ENCODE measurements around the gene RHOBTB1.

GRCh38 chr10:60865198-60865783 is 78.7 kb downstream of the RHOBTB1 start:
- TF ChIP-seq CTCF (IDR thresholded peaks at IDR 0.05) (no peak), POLR2A (IDR thresholded peaks at IDR 0.05) (no peak)
